B cell (primary cell): ENCODE results near the gene KLK1. TPM values are rescaled to one million over a fixed set of nuclear protein-coding genes. Genes with fewer than 3 reads are reported as not detected.

Experiments used
- ATAC-seq: fragments of 200-7000 bp; cut with Tn5 transposase; one replicate; pipeline ENCODE4 v1.10.0; 2021; ENCODE audit warnings: low read depth, mild to moderate bottlenecking, moderate number of reproducible peaks, moderate library complexity
- CTCF ChIA-PET: fragments of 350-600 bp; sonication (Branson Sonifier 250); formaldehyde crosslinking; loops from one replicate; lab custom pipeline; 2021; ENCODE audit warnings: antibody characterized with exemption, inconsistent platforms; lab: Charles Lee
- POLR2A ChIA-PET: fragments of 350-600 bp; sonication (Branson Sonifier 250); formaldehyde crosslinking; loops from one replicate; lab custom pipeline; 2021; ENCODE audit warnings: antibody characterized with exemption; lab: Charles Lee
- DNase-seq: peaks from one replicate; pipeline ENCODE4 v3.0.0; 2013
- H2AFZ ChIP-seq: 2 replicates; pipeline ENCODE4 v1.6.1; 2012; ENCODE audit warnings: mild to moderate bottlenecking, low read depth, low read length; ENCODE audit not compliant: insufficient read depth, poor library complexity, severe bottlenecking
- H3K27ac ChIP-seq, 2 donors: 1 replicate in 1 of 2; 2 replicates in 1 of 2; pipeline ENCODE4 v1.5.1; 2012 to 2013; ENCODE audit warnings: low read length in 2 of 2, mild to moderate bottlenecking in 2 of 2, moderate library complexity in 1 of 2
- H3K27me3 ChIP-seq, 4 experiments: fragments of 200-600 bp in 1 of 4; sonication (generic) in 1 of 4; replicated peaks in 1 of 4; 1 replicate in 2 of 4; 2 replicates in 2 of 4; pipeline versions ENCODE4 v1.6.1 to v1.7.0; 2013 to 2016; ENCODE audit warnings: low read length in 3 of 4, mild to moderate bottlenecking in 2 of 4, mixed read lengths in 1 of 4, moderate library complexity in 1 of 4; ENCODE audit not compliant: insufficient read depth in 4 of 4, control insufficient read depth in 3 of 4; ENCODE audit errors: control extremely low read depth in 1 of 4
- H3K36me3 ChIP-seq, 2 experiments: replicated peaks in 1 of 2; 1 replicate in 1 of 2; 2 replicates in 1 of 2; pipeline versions ENCODE4 v1.6.1 to v1.7.1; 2013; ENCODE audit warnings: low read length in 1 of 2; ENCODE audit not compliant: insufficient read depth in 2 of 2, control insufficient read depth in 1 of 2; ENCODE audit errors: control extremely low read depth in 1 of 2, extremely low read depth in 1 of 2
- H3K4me1 ChIP-seq, 2 donors: fragments of 200-600 bp in 1 of 2; sonication (generic) in 1 of 2; 1 replicate in 1 of 2; 2 replicates in 1 of 2; pipeline versions ENCODE4 v1.5.1 to v1.6.1; 2013 to 2017; ENCODE audit warnings: low read length in 2 of 2; ENCODE audit not compliant: control insufficient read depth in 2 of 2, insufficient read depth in 2 of 2
- H3K4me2 ChIP-seq: replicated peaks from 2 replicates; pipeline ENCODE3; 2012; ENCODE audit warnings: mild to moderate bottlenecking, low read depth, low read length; ENCODE audit not compliant: poor library complexity, severe bottlenecking
- H3K4me3 ChIP-seq, 5 experiments: fragments of 200-600 bp in 1 of 5; sonication (generic) in 1 of 5; 1 replicate in 3 of 5; 2 replicates in 2 of 5; pipeline versions ENCODE4 v1.5.1 to v1.7.0; 2011 to 2016; ENCODE audit warnings: low read length in 4 of 5, mild to moderate bottlenecking in 4 of 5, low read depth in 2 of 5, control low read depth in 1 of 5, moderate library complexity in 1 of 5; ENCODE audit not compliant: insufficient read depth in 1 of 5; ENCODE audit errors: control extremely low read depth in 1 of 5, extremely low read depth in 1 of 5
- H3K79me2 ChIP-seq: fragments of 200-600 bp; sonication (generic); one replicate; pipeline ENCODE4 v1.6.0; 2016; ENCODE audit warnings: low read length; ENCODE audit not compliant: control insufficient read depth, insufficient read depth
- H3K9ac ChIP-seq: fragments of 200-600 bp; sonication (generic); 2 replicates; pipeline ENCODE4 v1.6.1; 2017; ENCODE audit warnings: mild to moderate bottlenecking, low read length, moderate library complexity
- H3K9me3 ChIP-seq, 3 donors: one replicate each; pipeline versions ENCODE4 v1.6.1 to v1.7.1; 2013; ENCODE audit warnings: low read length in 2 of 3; ENCODE audit not compliant: control insufficient read depth in 2 of 3, insufficient read depth in 1 of 3; ENCODE audit errors: control extremely low read depth in 1 of 3
- H4K20me1 ChIP-seq: 2 replicates; pipeline ENCODE4 v1.6.0; 2012; ENCODE audit warnings: mild to moderate bottlenecking, low read length; ENCODE audit not compliant: insufficient read depth, control insufficient read depth, poor library complexity, severe bottlenecking
- H3K27ac Mint-ChIP-seq: one replicate; pipeline ENCODE4 v1.8.0; 2021; ENCODE audit warnings: mixed read lengths
- H3K27me3 Mint-ChIP-seq: one replicate; pipeline ENCODE4 v1.8.0; 2021; ENCODE audit warnings: mixed read lengths
- H3K4me1 Mint-ChIP-seq: one replicate; pipeline ENCODE4 v1.8.0; 2021; ENCODE audit warnings: mixed read lengths
- H3K4me3 Mint-ChIP-seq: one replicate; pipeline ENCODE4 v1.8.0; 2021; ENCODE audit warnings: mixed read lengths
- H3K9me3 Mint-ChIP-seq: one replicate; pipeline ENCODE4 v1.8.0; 2022; ENCODE audit warnings: mixed read lengths; ENCODE audit not compliant: insufficient read depth
- EZH2 ChIP-seq: IDR thresholded peaks from 2 replicates; pipeline ENCODE4 v1.6.1; 2012; ENCODE audit warnings: borderline replicate concordance, low read depth, mild to moderate bottlenecking, moderate library complexity, low read length; ENCODE audit not compliant: insufficient read depth, poor library complexity, severe bottlenecking
- WGBS: methylation state at CpG from one replicate; pipeline ENCODE4 v1.1.5; 2013; ENCODE audit warnings: missing lambda C conversion rate; ENCODE audit not compliant: insufficient coverage; 5-methylcytosine and 5-hydroxymethylcytosine counted together
- intact Hi-C: fragments of 100-400 bp; cut with micrococcal nuclease; formaldehyde crosslinking; loops from one replicate; pipeline ENCODE4 v1.10.0; 2022
- polyA plus RNA-seq: library from polyadenylated mRNA; depleted of rRNA; stranded (reverse); fragments of >200 nt; gene quantifications from 2 replicates; pipeline ENCODE4 v1.2.3, GENCODE V29; 2012
- total RNA-seq, 2 donors: library from RNA; stranded (reverse); fragments of 120-200 nt in 1 of 2; gene quantifications; 1 replicate in 1 of 2; 2 replicates in 1 of 2; pipeline versions ENCODE4 v1.2.3 to v1.2.4, GENCODE V29; 2013 to 2022
- TF ChIP-seq, protein P1 (sequence below): fragments of 200-600 bp; IDR thresholded peaks from one replicate; pipeline ENCODE4 v1.8.0; 2022; ENCODE audit warnings: antibody characterized with exemption, mild to moderate bottlenecking

The KLK1 gene
- total and polyA plus RNA-seq, 2 donors (not counting 1 experiment from before 2014, with no cell fraction given): 9.5 to 15.2 TPM

DNA sequence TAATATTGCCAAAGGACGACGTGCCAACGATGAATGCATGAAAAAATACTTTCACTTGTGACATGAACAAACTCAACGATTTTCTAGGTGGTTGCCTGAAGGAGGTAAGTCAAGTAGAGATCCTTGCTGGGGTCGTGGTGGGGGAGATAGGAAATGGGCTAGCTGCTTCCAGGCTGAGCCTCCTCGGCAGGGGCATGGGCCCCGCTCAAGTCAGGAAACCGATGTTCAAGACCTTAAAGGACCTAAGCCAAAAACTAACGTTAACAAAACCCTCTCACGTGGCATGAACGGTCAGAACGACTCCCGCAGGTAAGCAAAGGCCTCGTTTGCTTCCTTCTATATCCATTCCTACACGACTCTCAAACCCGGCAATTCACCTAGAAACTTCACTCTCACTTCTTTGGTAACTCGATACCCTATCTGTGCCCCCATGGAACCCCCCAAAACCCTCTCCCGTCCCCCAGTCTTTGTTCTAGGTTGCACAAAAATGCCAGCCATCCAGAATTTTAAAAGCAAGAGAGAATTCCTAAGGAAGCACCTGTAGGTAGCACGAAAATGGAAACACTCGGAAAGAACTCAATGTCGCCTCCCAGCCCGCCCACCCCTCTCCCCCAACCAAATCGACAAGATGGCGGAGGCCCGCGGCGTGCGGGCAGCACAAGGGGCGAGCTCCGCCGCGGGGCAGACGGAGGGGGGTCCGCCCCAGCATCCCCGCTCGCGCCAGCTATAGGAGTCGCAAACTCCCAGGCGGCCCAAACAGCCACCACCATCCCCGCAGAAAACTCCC lies 19.8 kb downstream of the KLK1 start:
- Histone ChIP-seq H3K36me3 (peaks cover 0 to 20% of the 10 kb centered on the region in 2 experiments), H3K79me2 (peaks cover 42% of the 10 kb centered on the region), H3K4me3 (peak overlapping the region; percentile 80 to 98 (median 88)), H3K4me2 (peak overlapping the region; percentile 87), H2AFZ (peak overlapping the region; percentile 82), H3K4me1 (peaks cover 18 to 24% of the 10 kb centered on the region in 2 donors), H3K9ac (peak overlapping the region; percentile 89), H3K27ac (peak overlapping the region; percentile 99), H4K20me1 (no peaks in the 10 kb centered on the region), H3K27me3 (no peaks in the 10 kb centered on the region), H3K9me3 (no peaks in the 10 kb centered on the region)
- no peaks in the 10 kb centered on the region for H3K27me3 Mint-ChIP-seq
- intact Hi-C loops: loop anchor here (1.0 to 10.0 kb wide), 6 partner anchors 31 to 879 kb away; partner anchors contain the start of genes ATF5, JOSD2, NR1H2 and NUP62
- peak overlapping the region; percentile 100 for H3K27ac Mint-ChIP-seq
- ChIA-PET POLR2A (interaction anchor here (0.6 to 1.6 kb wide), 5 partner anchors 12 to 118 kb away, joined by 3 to 11 read pairs (median 3); no protein-coding TSS in a partner anchor), CTCF (no interaction called here)
- TF ChIP-seq EZH2: no peak
- TF ChIP-seq, protein P1, sequence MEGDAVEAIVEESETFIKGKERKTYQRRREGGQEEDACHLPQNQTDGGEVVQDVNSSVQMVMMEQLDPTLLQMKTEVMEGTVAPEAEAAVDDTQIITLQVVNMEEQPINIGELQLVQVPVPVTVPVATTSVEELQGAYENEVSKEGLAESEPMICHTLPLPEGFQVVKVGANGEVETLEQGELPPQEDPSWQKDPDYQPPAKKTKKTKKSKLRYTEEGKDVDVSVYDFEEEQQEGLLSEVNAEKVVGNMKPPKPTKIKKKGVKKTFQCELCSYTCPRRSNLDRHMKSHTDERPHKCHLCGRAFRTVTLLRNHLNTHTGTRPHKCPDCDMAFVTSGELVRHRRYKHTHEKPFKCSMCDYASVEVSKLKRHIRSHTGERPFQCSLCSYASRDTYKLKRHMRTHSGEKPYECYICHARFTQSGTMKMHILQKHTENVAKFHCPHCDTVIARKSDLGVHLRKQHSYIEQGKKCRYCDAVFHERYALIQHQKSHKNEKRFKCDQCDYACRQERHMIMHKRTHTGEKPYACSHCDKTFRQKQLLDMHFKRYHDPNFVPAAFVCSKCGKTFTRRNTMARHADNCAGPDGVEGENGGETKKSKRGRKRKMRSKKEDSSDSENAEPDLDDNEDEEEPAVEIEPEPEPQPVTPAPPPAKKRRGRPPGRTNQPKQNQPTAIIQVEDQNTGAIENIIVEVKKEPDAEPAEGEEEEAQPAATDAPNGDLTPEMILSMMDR: no peak
- DNase-seq (peak; percentile 49), ATAC-seq (no peak)
- H3K4me3 Mint-ChIP-seq: peak overlapping the region; percentile 94
- under 1% methylated on average over 39 of the region's 40 CpGs for WGBS
- H3K9me3 Mint-ChIP-seq: no peaks in the 10 kb centered on the region
- peaks cover 39% of the 10 kb centered on the region for H3K4me1 Mint-ChIP-seq

DNA sequence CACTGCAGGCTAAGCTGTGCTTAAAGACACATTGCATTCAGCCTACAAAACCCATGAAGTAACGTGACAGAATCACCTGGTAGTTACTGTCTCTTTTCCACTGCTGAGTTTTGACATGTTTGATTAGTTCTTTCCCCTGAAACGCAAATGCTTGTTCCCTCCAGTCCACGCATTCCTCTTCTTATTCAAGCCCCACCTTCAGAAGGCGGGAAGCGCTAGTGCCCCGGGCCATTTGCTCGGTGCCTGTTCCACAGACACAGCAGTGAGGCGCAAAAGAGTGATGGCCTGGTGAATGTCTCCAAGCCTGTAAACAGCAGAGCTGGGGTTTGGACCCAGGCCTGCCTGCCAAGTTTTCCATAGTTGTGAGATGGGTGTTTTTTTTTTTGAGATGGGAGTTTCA lies 22.5 kb downstream of the KLK1 start:
- TF ChIP-seq, protein P1: no peak
- TF ChIP-seq EZH2: no peak
- peaks cover 38% of the 10 kb centered on the region for H3K4me1 Mint-ChIP-seq
- intact Hi-C loops: loop anchor here (10.0 kb wide), 1 partner anchor 876 kb away; the partner anchor contains the start of genes ATF5 and NUP62
- H3K4me3 Mint-ChIP-seq: peak overlapping the region; percentile 43
- H3K27me3 ChIP-seq: no peaks in the 10 kb centered on the region
- ATAC-seq: no peak
- no peak overlapping the region for H2AFZ ChIP-seq
- no peaks in the 10 kb centered on the region for H3K9me3 ChIP-seq
- peaks cover 18 to 24% of the 10 kb centered on the region in 2 donors for H3K4me1 ChIP-seq
- no peak for DNase-seq
- CTCF ChIA-PET: interaction anchor here (1.3 kb wide), 2 partner anchors 17 to 121 kb away, joined by 4 read pairs; no protein-coding TSS in a partner anchor
- POLR2A ChIA-PET: interaction anchor here (0.7 kb wide), 1 partner anchor 472 kb away, joined by 4 read pairs; the partner anchor contains the start of gene KCNC3
- H3K27me3 Mint-ChIP-seq: no peaks in the 10 kb centered on the region
- 100% methylated on average over 8 of the region's 8 CpGs for WGBS
- H3K27ac Mint-ChIP-seq: no peak overlapping the region
- no peak overlapping the region for H3K4me2 ChIP-seq
- peaks cover 7% of the 10 kb centered on the region for H4K20me1 ChIP-seq
- H3K9ac ChIP-seq: no peak overlapping the region
- H3K27ac ChIP-seq: no peak overlapping the region
- H3K79me2 ChIP-seq: peaks cover 50% of the 10 kb centered on the region
- H3K9me3 Mint-ChIP-seq: no peaks in the 10 kb centered on the region
- H3K36me3 ChIP-seq: peaks cover 0 to 40% of the 10 kb centered on the region in 2 experiments
- no peak overlapping the region for H3K4me3 ChIP-seq
